A673 (cell line): ENCODE measurements around the gene GREB1L.

Experiments used
- EZH2 ChIP-seq: fragments of 200-600 bp; sonication (generic); IDR thresholded peaks from 2 replicates; pipeline ENCODE4 v1.6.1; 2017; ENCODE audit warnings: borderline replicate concordance, low read depth, mild to moderate bottlenecking, mixed read lengths, antibody characterized with exemption, low read length; ENCODE audit not compliant: poor library complexity, severe bottlenecking
- TF ChIP-seq, protein P1 (sequence below): fragments of 300-800, 200-600 bp; sonication (generic); conservative IDR thresholded peaks from 2 replicates; pipeline ENCODE4 v1.5.1; 2017; ENCODE audit warnings: low read depth, mild to moderate bottlenecking, antibody characterized with exemption, low read length, moderate library complexity, mixed read lengths

DNA sequence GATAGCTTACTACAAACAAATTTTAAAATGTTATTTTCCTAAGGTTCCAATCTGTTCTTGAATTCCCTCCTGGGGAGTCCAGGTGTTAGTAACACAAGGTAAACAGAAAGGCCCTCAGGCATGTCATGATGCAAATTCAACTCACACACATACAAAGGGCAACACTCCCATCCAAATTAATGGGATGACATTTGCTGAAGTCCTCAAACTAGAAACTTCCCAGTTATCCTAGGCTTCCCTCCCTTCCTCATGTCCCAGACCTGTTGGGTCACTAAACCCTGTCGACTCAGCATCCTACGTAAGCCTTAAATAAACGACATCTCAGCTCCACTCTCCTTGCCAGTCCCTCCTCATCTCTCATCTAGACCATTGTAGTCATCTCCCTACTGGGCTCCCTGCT lies 85.1 kb downstream of the GREB1L start:
- TF ChIP-seq, protein P1, sequence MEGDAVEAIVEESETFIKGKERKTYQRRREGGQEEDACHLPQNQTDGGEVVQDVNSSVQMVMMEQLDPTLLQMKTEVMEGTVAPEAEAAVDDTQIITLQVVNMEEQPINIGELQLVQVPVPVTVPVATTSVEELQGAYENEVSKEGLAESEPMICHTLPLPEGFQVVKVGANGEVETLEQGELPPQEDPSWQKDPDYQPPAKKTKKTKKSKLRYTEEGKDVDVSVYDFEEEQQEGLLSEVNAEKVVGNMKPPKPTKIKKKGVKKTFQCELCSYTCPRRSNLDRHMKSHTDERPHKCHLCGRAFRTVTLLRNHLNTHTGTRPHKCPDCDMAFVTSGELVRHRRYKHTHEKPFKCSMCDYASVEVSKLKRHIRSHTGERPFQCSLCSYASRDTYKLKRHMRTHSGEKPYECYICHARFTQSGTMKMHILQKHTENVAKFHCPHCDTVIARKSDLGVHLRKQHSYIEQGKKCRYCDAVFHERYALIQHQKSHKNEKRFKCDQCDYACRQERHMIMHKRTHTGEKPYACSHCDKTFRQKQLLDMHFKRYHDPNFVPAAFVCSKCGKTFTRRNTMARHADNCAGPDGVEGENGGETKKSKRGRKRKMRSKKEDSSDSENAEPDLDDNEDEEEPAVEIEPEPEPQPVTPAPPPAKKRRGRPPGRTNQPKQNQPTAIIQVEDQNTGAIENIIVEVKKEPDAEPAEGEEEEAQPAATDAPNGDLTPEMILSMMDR: no peak
- TF ChIP-seq EZH2: no peak
